ENCODE measurements around the gene IGFL3.

DNA sequence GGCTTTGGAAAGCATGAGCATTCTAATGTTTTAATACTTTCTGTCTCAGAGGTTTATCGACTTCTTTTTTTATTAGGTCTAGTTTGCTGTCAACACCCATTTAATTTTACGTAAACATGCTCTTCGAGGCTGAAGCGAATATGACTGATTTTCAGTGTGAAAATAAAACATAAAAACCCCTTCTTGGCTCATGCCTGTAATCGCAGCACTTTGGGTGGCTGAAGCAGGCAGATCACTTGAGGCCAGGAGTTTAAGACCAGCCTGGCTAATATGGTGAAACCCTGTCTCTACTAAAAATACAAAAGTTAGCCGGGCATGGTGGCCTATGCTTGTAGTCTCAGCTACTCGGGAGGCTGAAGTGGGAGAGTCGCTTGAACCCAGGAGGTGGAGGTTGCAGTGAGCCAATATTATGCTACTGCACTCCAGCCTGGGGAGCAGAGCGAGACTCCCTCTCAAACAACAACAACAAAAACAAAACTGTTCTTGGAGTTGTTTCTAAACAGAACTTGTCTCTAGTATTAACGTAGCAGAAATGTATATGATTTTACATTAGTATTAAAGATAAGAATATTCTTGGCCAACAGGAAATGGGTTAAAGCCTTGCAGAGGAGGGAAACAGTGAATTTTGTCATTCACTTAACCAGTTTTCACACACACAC, 7.1 kb upstream of the IGFL3 start:
- TF ChIP-seq, protein P1, sequence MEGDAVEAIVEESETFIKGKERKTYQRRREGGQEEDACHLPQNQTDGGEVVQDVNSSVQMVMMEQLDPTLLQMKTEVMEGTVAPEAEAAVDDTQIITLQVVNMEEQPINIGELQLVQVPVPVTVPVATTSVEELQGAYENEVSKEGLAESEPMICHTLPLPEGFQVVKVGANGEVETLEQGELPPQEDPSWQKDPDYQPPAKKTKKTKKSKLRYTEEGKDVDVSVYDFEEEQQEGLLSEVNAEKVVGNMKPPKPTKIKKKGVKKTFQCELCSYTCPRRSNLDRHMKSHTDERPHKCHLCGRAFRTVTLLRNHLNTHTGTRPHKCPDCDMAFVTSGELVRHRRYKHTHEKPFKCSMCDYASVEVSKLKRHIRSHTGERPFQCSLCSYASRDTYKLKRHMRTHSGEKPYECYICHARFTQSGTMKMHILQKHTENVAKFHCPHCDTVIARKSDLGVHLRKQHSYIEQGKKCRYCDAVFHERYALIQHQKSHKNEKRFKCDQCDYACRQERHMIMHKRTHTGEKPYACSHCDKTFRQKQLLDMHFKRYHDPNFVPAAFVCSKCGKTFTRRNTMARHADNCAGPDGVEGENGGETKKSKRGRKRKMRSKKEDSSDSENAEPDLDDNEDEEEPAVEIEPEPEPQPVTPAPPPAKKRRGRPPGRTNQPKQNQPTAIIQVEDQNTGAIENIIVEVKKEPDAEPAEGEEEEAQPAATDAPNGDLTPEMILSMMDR (IDR thresholded peaks at IDR 0.05) = no peak
- TF ChIP-seq POLR2A (IDR thresholded peaks at IDR 0.05) = no peak
- TF ChIP-seq EP300 (IDR thresholded peaks at IDR 0.05) = no peak
